ENCODE measurements around the gene TPGS2.
A peak's percentile ranks its signal among the peaks of the same experiment; 100 is the strongest.

The TPGS2 gene

GRCh38 chr18:36805105-36805504 lies 23.7 kb downstream of the TPGS2 start:
- H3K4me3 ChIP-seq (ENCODE audit: low read depth, low read length) = no peak overlapping the region
- DNase-seq (ENCODE audit: low read depth) = no peak
- no peak for TF ChIP-seq CTCF (conservative IDR thresholded peaks at IDR 0.05; ENCODE audit: low read depth, low read length)

DNA sequence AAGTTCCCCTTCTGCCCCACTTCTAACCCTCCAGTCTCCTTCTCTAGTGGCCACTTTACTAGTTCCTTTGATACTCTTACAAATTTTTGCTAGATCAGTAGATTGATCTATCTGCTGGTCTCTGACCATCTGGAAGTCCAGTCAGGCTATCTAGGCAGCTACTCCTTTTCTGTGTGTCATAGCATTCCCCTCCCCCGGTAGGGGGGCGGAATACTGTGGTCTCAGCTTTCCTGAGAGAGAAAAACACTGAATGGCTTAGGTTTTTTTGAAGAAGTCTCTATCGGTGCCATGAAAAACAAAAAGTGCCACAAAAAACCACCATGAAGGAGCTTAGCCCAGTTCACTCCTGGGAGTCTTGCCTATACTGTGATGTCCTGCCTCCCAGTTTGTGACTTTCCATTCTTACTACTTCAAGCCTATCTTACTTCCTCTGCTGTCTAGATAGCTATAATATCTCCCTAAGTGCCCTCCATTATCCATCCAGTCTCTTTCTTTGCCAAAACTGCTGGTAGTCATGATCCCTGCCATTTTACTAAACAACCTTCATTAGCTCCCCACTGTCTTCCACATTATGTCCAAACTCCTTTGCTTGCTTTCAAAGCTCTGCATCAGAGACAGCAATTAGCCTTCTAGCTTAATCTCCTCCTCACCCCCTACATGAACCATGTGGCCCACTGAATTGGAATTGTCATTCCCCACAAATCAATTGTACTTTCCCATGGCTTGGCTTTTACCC lies 29.9 kb downstream of the TPGS2 start:
- peak; percentile 18 for DNase-seq (ENCODE audit: low read depth)
- no peak overlapping the region for H3K4me3 ChIP-seq (ENCODE audit: low read depth, low read length)
- no peak for TF ChIP-seq CTCF (conservative IDR thresholded peaks at IDR 0.05; ENCODE audit: low read depth, low read length)

GRCh38 chr18:36792634-36793283 lies 36.0 kb downstream of the TPGS2 start:
- DNase-seq (ENCODE audit: low read depth) = no peak
- H3K4me3 ChIP-seq (ENCODE audit: low read depth, low read length) = no peak overlapping the region
- TF ChIP-seq CTCF (conservative IDR thresholded peaks at IDR 0.05; ENCODE audit: low read depth, low read length) = no peak

DNA sequence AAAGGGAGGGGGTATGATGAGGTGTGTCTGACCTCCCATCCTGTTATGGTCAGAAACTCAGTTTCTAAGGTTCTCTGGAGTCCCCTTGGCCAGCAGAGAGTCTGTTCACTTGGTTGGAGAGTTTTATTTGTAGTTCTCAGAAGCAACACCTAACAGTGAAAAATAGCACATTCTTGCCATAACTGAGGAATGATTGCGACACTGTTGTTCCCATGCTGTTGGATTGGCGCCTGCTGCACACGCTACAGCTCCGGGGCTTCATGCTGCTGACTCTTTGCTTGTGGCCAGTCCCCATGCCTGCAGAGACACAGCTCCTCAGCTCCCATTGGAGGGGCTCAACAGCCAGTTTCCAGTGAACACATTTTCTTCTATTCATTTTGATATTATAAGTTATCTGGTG lies 42.1 kb downstream of the TPGS2 start:
- no peak overlapping the region for H3K4me3 ChIP-seq (ENCODE audit: low read depth, low read length)
- peak; percentile 95 for DNase-seq (ENCODE audit: low read depth)

DNA sequence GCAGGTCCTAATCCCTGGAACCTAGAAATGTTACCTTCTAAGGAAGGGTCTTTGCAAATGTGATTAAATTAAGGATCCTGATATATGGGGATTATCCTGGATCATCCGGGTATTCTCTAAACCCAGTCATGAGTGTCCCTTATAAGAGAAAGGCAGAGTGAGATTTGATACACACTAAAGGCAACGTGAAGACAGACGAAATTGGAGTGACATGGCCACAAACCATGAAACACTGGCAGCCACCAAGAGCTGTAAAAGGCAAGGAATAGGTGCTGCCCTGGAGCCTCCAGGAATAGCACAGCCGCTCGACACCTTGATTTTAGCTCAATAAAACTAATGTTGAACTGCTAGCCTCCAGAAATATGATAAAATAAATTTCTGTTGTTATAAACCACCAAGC lies 45.0 kb downstream of the TPGS2 start:
- H3K4me3 ChIP-seq (ENCODE audit: low read depth, low read length) = no peak overlapping the region
- no peak for DNase-seq (ENCODE audit: low read depth)
- no peak for TF ChIP-seq CTCF (conservative IDR thresholded peaks at IDR 0.05; ENCODE audit: low read depth, low read length)

More for the DNA sequence above, 42.1 kb downstream of the TPGS2 start:
- TF ChIP-seq CTCF (conservative IDR thresholded peaks at IDR 0.05; ENCODE audit: low read depth, low read length) = no peak

DNA sequence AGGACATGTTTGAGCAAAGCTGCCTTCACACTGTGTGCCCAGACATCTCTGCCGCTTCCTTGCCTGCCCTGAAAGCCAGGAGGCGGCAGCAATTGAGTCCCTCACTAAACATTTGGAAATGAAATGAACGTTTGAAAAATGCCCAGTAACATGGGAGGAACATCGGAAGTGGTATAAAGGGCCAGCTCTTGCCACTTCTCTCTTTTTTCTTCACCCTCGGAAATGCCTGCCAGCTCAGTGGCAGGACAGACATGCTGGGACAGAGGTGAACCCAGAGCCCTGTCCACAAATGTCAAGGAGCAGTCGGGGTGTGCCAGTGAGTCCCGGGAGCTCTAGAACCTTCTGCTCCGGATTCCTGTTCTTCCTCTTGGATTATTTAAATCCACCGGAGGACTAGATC lies 46.1 kb downstream of the TPGS2 start:
- DNase-seq (ENCODE audit: low read depth) = no peak
- no peak for TF ChIP-seq CTCF (conservative IDR thresholded peaks at IDR 0.05; ENCODE audit: low read depth, low read length)
- H3K4me3 ChIP-seq (ENCODE audit: low read depth, low read length) = no peak overlapping the region

DNA sequence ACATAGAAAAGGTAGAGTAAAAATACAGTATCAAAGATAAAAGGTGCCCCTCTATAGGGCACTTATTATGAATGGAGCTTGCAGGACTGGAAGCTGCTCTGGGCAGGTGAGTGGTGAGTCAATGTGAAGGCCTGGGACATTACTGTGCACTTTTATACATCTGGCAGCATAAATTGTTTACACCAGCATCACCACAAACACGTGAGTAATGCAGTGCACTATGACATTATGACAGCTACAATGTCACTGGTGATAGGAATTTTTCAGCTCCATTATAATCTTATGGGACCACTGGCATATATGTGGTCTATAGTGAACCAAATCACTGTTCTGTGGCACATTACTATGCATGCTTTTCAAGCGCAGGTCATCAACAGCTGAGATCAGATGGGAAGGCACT lies 48.1 kb downstream of the TPGS2 start:
- DNase-seq (ENCODE audit: low read depth) = peak; percentile 28
- no peak for TF ChIP-seq CTCF (conservative IDR thresholded peaks at IDR 0.05; ENCODE audit: low read depth, low read length)
- H3K4me3 ChIP-seq (ENCODE audit: low read depth, low read length) = no peak overlapping the region
